Lung (tissue), 12 donors: Measurements from ENCODE around the gene FUOM. TPM values are rescaled to one million over a fixed set of nuclear protein-coding genes. Genes with fewer than 3 reads are reported as not detected.
A peak's percentile ranks its signal among the peaks of the same experiment; 100 is the strongest.

Source experiments
- ATAC-seq: fragments of 200-7000 bp; cut with Tn5 transposase; one replicate; pipeline ENCODE4 v1.9.1; 2020; ENCODE audit warnings: moderate number of reproducible peaks; ENCODE audit not compliant: insufficient read depth, low FRiP score
- DNase-seq, 3 donors: peaks; one replicate each; pipeline ENCODE4 v3.0.0-alpha.2; 2013 to 2017
- H3K27ac ChIP-seq, 2 donors: one replicate each; pipeline ENCODE4 v1.5.1; 2013; ENCODE audit warnings: mild to moderate bottlenecking in 2 of 2, moderate library complexity in 2 of 2, control low read depth in 1 of 2, inconsistent platforms in 1 of 2, low read depth in 1 of 2, low read length in 1 of 2
- H3K27me3 ChIP-seq, 3 donors: one replicate each; pipeline ENCODE4 v1.5.1; 2013; ENCODE audit warnings: low read length in 2 of 3; ENCODE audit not compliant: control insufficient read depth in 3 of 3, insufficient read depth in 3 of 3
- H3K36me3 ChIP-seq, 4 donors: one replicate each; pipeline ENCODE4 v1.5.1; 2013; ENCODE audit warnings: low read length in 4 of 4, mild to moderate bottlenecking in 1 of 4, moderate library complexity in 1 of 4; ENCODE audit not compliant: control insufficient read depth in 4 of 4, insufficient read depth in 4 of 4
- H3K4me1 ChIP-seq, 5 donors: one replicate each; pipeline ENCODE4 v1.5.1; 2013; ENCODE audit warnings: low read length in 5 of 5, mild to moderate bottlenecking in 2 of 5, moderate library complexity in 1 of 5; ENCODE audit not compliant: control insufficient read depth in 5 of 5, insufficient read depth in 5 of 5
- H3K4me3 ChIP-seq: one replicate; pipeline ENCODE4 v1.5.1; 2013; ENCODE audit warnings: mild to moderate bottlenecking, control low read depth, moderate library complexity
- H3K9ac ChIP-seq, 2 donors: one replicate each; pipeline ENCODE4 v1.5.1; 2013; ENCODE audit warnings: low read length in 2 of 2, control low read depth in 1 of 2; ENCODE audit not compliant: insufficient read depth in 1 of 2
- H3K9me3 ChIP-seq, 4 donors: one replicate each; pipeline ENCODE4 v1.5.1; 2013; ENCODE audit warnings: low read length in 3 of 4, mild to moderate bottlenecking in 1 of 4, moderate library complexity in 1 of 4; ENCODE audit not compliant: control insufficient read depth in 4 of 4, insufficient read depth in 3 of 4
- WGBS, 2 donors: extraction: QIAGEN DNeasy Blood & Tissue Kit; methylation state at CpG; one replicate each; pipeline ENCODE4 v1.1.7; 2013; 5-methylcytosine and 5-hydroxymethylcytosine counted together
- polyA plus RNA-seq, 2 donors: library from polyadenylated mRNA; stranded (reverse); fragments of 200-250 nt; gene quantifications; one replicate each; pipeline ENCODE4 v1.2.1, GENCODE V29; 2013
- total RNA-seq, 2 donors: library from RNA; depleted of rRNA in 1 of 2; stranded (reverse); fragments of >200 nt in 1 of 2; gene quantifications; one replicate each; pipeline ENCODE4 v1.2.1, GENCODE V29; 2014 to 2021
- TF ChIP-seq, protein P1 (sequence below): IDR thresholded peaks from 2 replicates; pipeline ENCODE4 v1.5.1; 2012; ENCODE audit warnings: mild to moderate bottlenecking; ENCODE audit errors: control extremely low read depth, extremely low read depth
- donor health status: control.
- donor health status: control.
- donor health status: Bipolar disorder and iron deficiency.
- donor health status: healthy.
- donor health status: DM: yes; HTN: yes; CAD: no.

The FUOM gene
- total and polyA plus RNA-seq, 4 donors, result 8.4 to 41.4 (median 34.2) TPM

DNA sequence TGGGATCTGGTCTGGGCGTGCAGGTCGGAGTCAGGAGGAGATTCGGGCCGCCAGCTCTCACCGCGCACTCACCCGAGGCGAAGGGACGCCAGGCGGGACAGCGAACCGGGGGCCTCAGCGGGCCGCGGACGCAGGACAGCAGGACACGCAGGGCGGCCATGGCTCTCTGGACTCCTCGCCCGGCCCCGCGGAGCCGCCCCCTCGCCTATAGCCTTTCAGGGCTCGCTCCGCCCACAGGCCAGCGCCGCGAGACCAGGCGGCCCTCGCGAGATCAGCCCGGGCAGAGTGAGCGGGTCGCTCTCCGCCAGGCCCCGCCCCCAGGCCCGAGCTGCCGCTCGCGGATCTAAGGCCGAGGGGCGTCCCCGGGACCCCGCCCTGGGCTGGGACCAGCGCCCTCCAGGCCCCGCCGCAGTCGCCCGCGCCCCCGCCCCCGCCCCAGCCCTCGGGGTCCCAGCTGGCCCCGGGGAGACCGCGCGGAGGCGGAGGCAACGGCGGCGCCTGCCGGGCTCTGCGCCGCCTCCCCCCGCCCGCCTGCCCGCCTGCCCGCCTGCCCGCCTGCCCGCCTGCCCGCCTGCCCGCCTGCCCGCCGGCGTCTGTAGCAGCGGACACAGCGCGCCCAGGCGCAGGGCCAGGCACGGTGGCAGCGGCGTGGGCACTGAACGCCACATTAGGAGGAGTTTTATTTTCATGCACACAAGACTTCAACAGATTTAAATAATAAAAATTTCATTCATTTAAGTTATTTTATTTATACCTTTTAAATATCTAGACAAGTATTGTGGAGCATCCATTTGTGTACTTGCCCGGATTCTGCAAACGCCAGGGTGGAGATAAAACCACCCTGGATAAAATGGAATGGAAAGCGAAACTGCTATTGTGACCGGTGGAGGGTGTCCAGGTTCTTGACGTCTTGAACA lies 15.6 kb upstream of the FUOM start, which contains the start of gene ECHS1:
Gene ECHS1, minus strand, starts transcription at position 181 of the 917 bp plus-strand sequence. Its CDS starts 21 bp downstream, at position 160.
- no peak within 1 kb of the TSS for H3K9ac ChIP-seq
- ATAC-seq, result peak; percentile 97
- peaks cover 0 to 10% (median 5%) of the 10 kb centered on the region in 5 donors for H3K4me1 ChIP-seq
- H3K4me3 ChIP-seq, result peak within 1 kb of the TSS; percentile 92
- WGBS, 2 donors, result 1 to 2% methylated on average over 24 to 89 of the region's 89 CpGs
- H3K9me3 ChIP-seq, result no peaks in the 10 kb centered on the region
- peak; percentile 96 to 97 (median 96) for DNase-seq
- H3K27ac ChIP-seq, result peak within 1 kb of the TSS; percentile 85 to 87
- H3K36me3 ChIP-seq, result peaks cover 0 to 24% (median 16%) of the 10 kb centered on the region in 4 donors
- TF ChIP-seq, protein P1, sequence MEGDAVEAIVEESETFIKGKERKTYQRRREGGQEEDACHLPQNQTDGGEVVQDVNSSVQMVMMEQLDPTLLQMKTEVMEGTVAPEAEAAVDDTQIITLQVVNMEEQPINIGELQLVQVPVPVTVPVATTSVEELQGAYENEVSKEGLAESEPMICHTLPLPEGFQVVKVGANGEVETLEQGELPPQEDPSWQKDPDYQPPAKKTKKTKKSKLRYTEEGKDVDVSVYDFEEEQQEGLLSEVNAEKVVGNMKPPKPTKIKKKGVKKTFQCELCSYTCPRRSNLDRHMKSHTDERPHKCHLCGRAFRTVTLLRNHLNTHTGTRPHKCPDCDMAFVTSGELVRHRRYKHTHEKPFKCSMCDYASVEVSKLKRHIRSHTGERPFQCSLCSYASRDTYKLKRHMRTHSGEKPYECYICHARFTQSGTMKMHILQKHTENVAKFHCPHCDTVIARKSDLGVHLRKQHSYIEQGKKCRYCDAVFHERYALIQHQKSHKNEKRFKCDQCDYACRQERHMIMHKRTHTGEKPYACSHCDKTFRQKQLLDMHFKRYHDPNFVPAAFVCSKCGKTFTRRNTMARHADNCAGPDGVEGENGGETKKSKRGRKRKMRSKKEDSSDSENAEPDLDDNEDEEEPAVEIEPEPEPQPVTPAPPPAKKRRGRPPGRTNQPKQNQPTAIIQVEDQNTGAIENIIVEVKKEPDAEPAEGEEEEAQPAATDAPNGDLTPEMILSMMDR, result no peak
- no peaks in the 10 kb centered on the region for H3K27me3 ChIP-seq

DNA sequence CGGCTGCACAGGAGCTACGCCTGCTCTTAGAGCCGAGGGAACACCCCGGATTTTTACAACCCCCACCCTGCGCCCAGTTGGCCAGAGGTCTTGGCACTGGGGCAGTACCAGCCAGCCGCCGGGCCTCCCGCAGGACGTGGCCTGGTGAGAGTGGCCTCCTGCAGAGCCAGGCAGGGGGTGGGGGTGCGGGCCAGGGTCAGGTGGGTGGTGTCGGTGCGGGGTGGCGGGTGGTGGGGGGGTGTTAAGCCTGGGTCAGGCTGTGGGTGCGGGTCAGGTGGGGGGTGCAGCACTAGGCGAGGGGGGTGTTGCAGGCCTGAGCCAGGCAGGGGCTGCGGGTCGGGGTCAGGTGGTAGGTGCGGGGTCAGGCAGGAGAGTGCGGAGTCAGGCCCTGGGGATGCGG lies 14.7 kb upstream of the FUOM start:
- peaks cover 0 to 27% (median 16%) of the 10 kb centered on the region in 4 donors for H3K36me3 ChIP-seq
- DNase-seq (no peak), ATAC-seq (no peak)
- no peaks in the 10 kb centered on the region for H3K27me3 ChIP-seq
- WGBS, 2 donors, result 38 to 51% methylated on average over 19 to 20 of the region's 20 CpGs
- H3K4me1 ChIP-seq, result peaks cover 0 to 6% (median 0%) of the 10 kb centered on the region in 5 donors
- no peak overlapping the region for H3K9ac ChIP-seq
- no peaks in the 10 kb centered on the region for H3K9me3 ChIP-seq
- H3K27ac ChIP-seq, result no peak overlapping the region
- H3K4me3 ChIP-seq, result no peak overlapping the region
- TF ChIP-seq, protein P1, result no peak

DNA sequence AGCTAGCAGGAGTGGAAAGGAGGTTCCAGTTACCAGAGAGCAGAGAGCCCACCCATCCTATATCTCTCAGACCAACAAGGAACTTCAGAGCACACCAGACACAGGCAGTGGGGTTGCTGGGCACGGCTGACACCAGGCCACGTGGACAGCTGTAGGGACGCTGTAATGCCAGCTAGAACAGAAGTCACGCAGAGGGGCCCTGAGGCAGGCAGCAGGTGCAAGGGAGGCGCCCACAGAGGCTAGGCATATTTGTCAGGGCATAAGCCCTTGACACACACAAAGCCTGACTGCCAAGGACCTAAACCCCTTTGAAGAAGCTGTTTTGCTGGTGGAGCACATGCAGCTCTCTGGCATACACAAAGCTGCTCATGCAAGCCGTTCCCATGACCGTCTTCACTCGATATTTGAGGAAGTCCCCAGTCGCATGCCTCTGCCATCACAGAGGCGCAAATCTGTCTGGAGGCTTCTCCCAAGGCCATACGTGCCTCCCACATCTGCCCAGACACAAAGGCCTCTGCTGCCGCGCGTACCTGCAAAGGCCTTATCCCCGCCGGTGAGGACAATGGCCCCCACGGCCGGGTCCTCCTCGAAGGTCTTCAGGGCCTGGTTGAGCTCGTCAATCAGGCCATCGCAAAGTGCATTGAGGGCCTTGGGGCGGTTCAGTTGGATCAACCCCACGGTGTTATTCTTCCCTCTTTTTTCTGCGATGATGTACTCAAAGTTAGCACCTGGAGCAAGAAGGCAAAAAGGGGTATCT lies 12.4 kb upstream of the FUOM start:
- Histone ChIP-seq H3K4me3 (no peak overlapping the region), H3K9ac (no peak overlapping the region), H3K27ac (no peak overlapping the region), H3K4me1 (peaks cover 0 to 6% (median 0%) of the 10 kb centered on the region in 5 donors), H3K36me3 (peaks cover 4 to 45% (median 22%) of the 10 kb centered on the region in 4 donors), H3K27me3 (no peaks in the 10 kb centered on the region), H3K9me3 (no peaks in the 10 kb centered on the region)
- WGBS, 2 donors, result 91 to 93% methylated on average over 24 of the region's 24 CpGs
- no peak for ATAC-seq
- no peak for DNase-seq
- TF ChIP-seq, protein P1, result no peak
